Embryonic facial prominence (tissue), 1 donor: Measurements from ENCODE around the gene ATL2.
A peak's percentile ranks its signal among the peaks of the same experiment; 100 is the strongest.
"Not testable (repeated sequence)": the region's sequence is repeated elsewhere in the genome, so short reads cannot be mapped to it uniquely, and the experiment has no call there.

ENCODE experiments used
- DNase-seq: peaks from one replicate; pipeline ENCODE4 v3.0.0-alpha.2; 2016; ENCODE audit errors: extremely low spot score

The ATL2 gene

GRCh38 chr2:38377050-38377828, at the start of gene ATL2:
ATL2 (minus strand) TSS chr2:38377273; CDS start chr2:38377260, 13 bp downstream.
- peak; percentile 93 for DNase-seq

DNA sequence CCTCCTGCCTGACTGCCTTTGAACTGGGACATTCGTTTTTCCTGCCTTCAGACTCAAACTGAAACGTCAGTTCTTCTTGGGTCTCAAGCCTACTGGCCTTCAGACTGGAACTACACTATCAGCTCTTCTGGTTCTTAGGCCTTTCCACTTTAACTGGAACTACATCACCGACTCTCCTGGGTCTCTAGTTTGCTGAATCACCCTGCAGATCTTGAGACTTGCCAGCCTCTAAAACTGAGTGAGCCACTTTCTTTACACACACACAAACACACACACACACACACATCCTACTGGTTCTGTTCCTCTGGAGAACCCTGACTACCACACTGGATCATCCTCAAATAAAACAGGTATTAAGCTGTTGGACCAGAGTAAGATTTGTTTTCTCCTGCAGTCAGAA, 46.7 kb upstream of the ATL2 start:
- DNase-seq: no peak

- no peak for DNase-seq
Measured at GRCh38 chr2:38421274-38422056, 44.4 kb upstream of the ATL2 start.

- no peak for DNase-seq
Measured at GRCh38 chr2:38419499-38419898, 42.4 kb upstream of the ATL2 start.

GRCh38 chr2:38418735-38419134, 41.7 kb upstream of the ATL2 start:
- DNase-seq: no peak

- no peak for DNase-seq
Measured at GRCh38 chr2:38417745-38418689, 40.9 kb upstream of the ATL2 start.

DNA sequence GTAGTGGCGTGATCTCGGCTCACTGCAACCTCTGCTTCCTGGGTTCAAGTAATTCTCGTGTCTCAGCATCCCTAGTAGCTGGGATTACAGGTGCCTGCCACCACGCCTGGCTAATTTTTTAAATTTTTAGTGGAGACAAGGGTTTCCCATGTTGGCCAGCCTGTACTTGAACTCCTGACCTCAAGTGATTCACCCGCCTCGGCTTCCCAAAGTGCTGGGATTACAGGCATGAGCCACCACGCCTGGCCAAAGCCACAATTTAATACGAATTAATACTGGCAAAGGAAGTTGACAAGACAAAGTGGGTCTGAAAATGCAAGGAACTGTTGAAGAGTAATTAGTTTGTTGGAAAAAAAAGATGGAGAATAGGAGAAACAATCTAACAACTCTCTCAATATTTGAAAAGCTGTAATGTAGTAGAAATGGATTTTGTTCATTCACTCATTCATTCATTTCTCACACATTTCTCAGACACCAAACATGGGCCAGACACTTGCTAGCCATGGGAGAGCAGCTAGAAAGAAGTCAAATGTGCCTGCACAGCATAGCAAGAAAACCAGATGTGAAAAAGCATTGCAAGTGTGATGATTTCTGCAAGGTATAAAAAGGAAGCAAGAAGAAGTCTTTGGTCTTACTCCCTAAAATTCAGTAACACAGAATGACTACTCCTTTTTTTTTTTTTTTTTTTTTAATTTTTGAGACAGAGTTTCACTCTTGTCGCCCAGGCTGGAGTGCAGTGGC, 39.4 kb upstream of the ATL2 start:
- DNase-seq: no peak

GRCh38 chr2:38415728-38416291, 38.7 kb upstream of the ATL2 start:
- no peak for DNase-seq

DNA sequence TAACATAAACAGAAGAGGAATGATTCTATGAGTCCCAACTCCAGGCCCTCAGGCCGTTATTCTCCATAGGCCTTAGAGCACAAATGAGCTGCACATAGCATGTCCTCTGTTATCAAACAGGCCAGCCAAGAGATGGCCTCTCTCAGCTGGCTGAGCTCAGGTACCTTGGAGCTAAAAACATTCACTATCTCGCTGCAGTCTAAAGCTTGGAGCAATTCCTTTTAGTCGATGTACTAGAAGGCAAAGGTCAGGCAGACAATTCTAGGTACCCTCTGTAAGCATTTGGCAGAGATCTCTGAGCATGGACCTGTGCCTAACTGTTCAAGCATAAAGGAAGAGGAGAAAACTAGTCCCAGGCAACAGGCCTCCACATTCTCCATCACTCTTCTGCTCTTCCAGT, 38.0 kb upstream of the ATL2 start:
- no peak for DNase-seq

DNA sequence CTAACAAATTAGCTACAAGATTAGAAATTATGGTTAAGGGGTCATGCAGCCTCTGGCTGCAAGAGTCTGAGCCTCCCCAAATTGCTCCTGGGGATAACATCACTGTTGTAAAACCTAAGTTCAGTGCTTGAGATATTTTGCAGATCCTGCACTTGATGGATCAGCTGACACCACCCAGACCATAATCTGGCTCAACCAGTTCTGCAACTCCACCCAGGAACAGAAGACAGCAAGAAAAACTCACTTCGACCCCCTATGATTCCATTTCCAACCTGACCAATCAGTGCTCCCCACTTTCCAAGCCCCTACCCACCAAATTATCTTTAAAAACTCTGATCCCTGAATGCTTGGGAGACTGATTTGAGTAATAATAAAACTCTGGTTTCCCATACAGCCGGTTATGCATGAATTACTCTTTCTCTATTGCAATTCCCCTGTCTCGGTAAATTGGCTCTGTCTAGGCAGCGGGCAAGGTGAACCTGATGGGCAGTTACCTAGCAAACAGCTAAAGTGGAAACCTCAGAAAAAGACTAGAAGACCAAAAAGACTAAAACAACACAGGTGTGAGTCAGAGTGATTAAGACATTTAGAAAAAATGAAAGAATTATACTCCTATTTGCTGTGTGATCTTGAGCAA, 35.3 kb upstream of the ATL2 start:
- not testable (repeated sequence) for DNase-seq

DNA sequence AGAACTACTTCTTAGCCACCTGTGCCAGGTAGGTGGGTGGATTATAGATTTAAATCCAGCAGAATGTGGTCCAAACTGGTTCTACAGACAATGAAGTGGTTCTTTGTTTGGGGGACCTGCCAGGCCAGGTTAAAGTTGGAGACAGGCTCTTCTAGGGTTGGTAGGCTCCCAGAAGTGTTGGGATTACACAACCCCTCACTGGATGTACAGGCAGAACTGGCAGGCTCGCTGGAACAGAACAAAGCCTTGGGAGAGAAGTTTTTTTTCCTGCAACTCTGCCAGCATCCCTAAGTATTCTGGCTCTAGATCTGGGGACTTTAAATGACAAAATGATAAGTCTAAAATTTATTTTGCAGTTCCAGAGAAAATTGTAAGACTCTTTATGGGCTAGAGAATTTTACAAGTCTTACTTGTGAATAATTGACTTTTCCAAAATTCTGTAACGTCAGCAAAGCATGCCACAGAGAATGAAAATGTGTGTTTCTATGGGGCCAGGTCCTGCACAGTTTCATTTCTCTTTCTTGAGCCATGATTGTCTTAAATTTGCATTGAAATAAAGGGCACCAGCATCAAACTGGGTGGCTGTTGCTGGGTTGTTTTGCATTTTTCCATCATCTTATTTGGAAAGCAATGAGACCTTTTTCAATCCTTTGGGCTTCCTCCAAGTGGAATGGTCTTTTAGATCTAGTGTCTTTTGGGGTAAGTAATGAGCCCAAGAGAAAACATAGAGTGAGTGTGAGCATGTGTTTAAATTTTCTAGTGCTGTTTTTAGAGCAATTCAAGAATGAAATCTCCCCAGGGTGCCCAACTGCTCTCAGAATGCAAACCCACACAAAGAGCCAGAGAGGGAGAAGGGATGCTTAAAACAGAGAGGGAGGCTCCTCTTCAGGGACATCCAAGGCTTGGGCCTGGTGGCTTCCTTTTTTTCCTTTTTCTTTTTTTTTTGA, 32.4 kb upstream of the ATL2 start:
- DNase-seq: no peak

GRCh38 chr2:38407111-38407682, 30.1 kb upstream of the ATL2 start:
- no peak for DNase-seq

GRCh38 chr2:38406597-38407110, 29.6 kb upstream of the ATL2 start:
- DNase-seq: no peak

GRCh38 chr2:38405917-38406596, 29.0 kb upstream of the ATL2 start:
- no peak for DNase-seq

DNA sequence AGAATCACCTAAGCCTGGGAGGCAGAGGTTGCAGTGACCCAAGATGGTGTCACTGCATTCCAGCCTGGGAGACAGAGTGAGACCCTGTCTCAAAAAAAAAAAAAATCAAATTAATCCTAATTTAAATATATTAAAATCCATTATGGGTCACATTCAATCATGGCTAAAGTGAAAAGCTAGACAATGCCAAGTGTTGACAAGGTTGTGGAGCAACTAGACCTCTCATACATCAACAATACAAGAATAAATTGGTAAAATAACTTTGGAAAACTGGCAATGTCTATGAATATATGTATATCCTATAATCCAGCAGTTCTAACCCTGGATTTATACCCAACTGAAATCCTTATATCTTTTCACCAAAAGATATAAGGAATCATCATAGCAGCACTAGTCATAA, 23.4 kb upstream of the ATL2 start:
- DNase-seq: no peak

- no peak for DNase-seq
Measured at GRCh38 chr2:38398739-38399138, 21.7 kb upstream of the ATL2 start.

DNA sequence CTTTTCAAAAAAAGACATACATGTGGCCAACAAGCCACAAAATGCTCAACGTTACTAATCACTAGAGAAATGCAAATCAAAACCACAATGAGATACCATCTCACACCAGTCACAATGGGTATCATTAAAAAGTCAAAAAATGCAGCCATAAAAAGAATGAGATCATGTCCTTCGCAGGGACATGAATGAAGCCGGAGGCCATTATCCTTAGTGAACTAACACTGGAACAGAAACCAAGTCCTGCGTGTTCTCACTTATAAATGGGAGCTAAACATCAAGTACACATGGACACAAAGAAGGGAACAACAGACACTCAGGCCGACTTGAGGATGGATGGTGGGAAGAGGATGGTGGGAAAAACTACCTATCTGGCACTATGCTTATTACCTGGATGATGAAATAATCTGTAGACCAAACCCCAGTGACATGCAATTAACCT, 17.8 kb upstream of the ATL2 start:
- DNase-seq: no peak

DNA sequence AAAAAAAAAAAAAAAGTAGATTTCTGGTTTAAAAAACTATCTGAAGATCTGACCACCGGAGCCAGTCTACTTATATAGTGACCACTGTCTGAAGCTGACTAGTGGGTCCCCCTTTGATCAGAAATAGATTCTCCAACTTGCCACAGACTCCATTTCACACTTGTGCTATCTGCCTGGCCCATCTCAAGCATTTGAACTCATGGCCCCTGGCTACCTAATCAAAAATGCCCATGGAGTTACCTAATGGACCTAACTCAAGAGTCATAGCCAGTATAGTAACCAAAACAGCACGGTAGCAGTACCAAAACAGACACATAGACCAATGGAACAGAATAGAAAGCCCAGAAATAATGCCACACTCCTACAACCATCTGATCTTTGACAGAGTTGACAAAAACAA, 17.0 kb upstream of the ATL2 start:
- DNase-seq: no peak
